ENCODE measurements around the gene IFIT1B. TPM values are rescaled to one million over a fixed set of nuclear protein-coding genes. Genes with fewer than 3 reads are reported as not detected.
"Not testable (repeated sequence)": the region's sequence is repeated elsewhere in the genome, so short reads cannot be mapped to it uniquely, and the experiment has no call there.

IFIT1B gene
- polyA plus RNA-seq, 3 donors, result not detected

GRCh38 chr10:89407792-89408191, 29.9 kb downstream of the IFIT1B start:
- H3K27ac ChIP-seq (ENCODE audit: low read depth in 1 of 2, low read length in 2 of 2); H3K79me2 ChIP-seq (ENCODE audit: insufficient read depth, low read length); H3K4me3 Mint-ChIP-seq; intact Hi-C loops (cut with micrococcal nuclease); H3K27me3 ChIP-seq (ENCODE audit: control insufficient read depth in 2 of 2, insufficient read depth in 2 of 2, low read length in 2 of 2); H2AFZ ChIP-seq (ENCODE audit: insufficient read depth, low read depth, low read length, poor library complexity, severe bottlenecking); DNase-seq; H3K4me2 ChIP-seq (replicated peaks; ENCODE audit: extremely low read depth, low read length, poor library complexity, severe bottlenecking); H4K20me1 ChIP-seq (ENCODE audit: insufficient read depth, low read length); H3K27ac Mint-ChIP-seq; H3K9ac ChIP-seq (ENCODE audit: insufficient read depth, low read length, poor library complexity, severe bottlenecking); H3K27me3 Mint-ChIP-seq (ENCODE audit: low read depth in 3 of 3); H3K4me3 ChIP-seq (replicated peaks in 1 of 3; ENCODE audit: low read depth in 2 of 3, low read length in 3 of 3): not testable (repeated sequence)
- Histone ChIP-seq H3K9me3 (replicated peaks in 1 of 2; ENCODE audit: control insufficient read depth in 1 of 2, insufficient read depth in 1 of 2, low read length in 2 of 2) (peaks cover 6 to 12% of the 10 kb centered on the region in 2 donors), H3K4me1 (ENCODE audit: control insufficient read depth in 1 of 2, insufficient read depth in 2 of 2, low read length in 2 of 2) (peaks cover 11 to 17% of the 10 kb centered on the region in 2 donors), H3K36me3 (replicated peaks in 1 of 2; ENCODE audit: control insufficient read depth in 1 of 2, insufficient read depth in 2 of 2, low read length in 2 of 2) (peaks cover 4 to 14% of the 10 kb centered on the region in 2 donors)
- 100% methylated on average over 2 of the region's 3 CpGs for WGBS (ENCODE audit: insufficient coverage)
- Mint-ChIP-seq H3K4me1 (peaks cover 21% of the 10 kb centered on the region), H3K36me3 (peaks cover 12 to 15% of the 10 kb centered on the region in 2 donors), H3K9me3 (peaks cover 5 to 16% (median 9%) of the 10 kb centered on the region in 7 donors)

- H3K27ac ChIP-seq (ENCODE audit: low read depth in 1 of 2, low read length in 2 of 2); H3K4me3 Mint-ChIP-seq; intact Hi-C loops (cut with micrococcal nuclease); H3K9ac ChIP-seq (ENCODE audit: insufficient read depth, low read length, poor library complexity, severe bottlenecking); H3K36me3 ChIP-seq (replicated peaks in 1 of 2; ENCODE audit: control insufficient read depth in 1 of 2, insufficient read depth in 2 of 2, low read length in 2 of 2); H3K27ac Mint-ChIP-seq; H2AFZ ChIP-seq (ENCODE audit: insufficient read depth, low read depth, low read length, poor library complexity, severe bottlenecking); H3K4me2 ChIP-seq (replicated peaks; ENCODE audit: extremely low read depth, low read length, poor library complexity, severe bottlenecking); H3K27me3 Mint-ChIP-seq (ENCODE audit: low read depth in 3 of 3); H3K79me2 ChIP-seq (ENCODE audit: insufficient read depth, low read length); H3K4me3 ChIP-seq (replicated peaks in 1 of 3; ENCODE audit: low read depth in 2 of 3, low read length in 3 of 3); DNase-seq; H3K27me3 ChIP-seq (ENCODE audit: control insufficient read depth in 2 of 2, insufficient read depth in 2 of 2, low read length in 2 of 2); H3K36me3 Mint-ChIP-seq; H4K20me1 ChIP-seq (ENCODE audit: insufficient read depth, low read length): not testable (repeated sequence)
- Histone ChIP-seq H3K4me1 (ENCODE audit: control insufficient read depth in 1 of 2, insufficient read depth in 2 of 2, low read length in 2 of 2) (peaks cover 17 to 23% of the 10 kb centered on the region in 2 donors), H3K9me3 (replicated peaks in 1 of 2; ENCODE audit: control insufficient read depth in 1 of 2, insufficient read depth in 1 of 2, low read length in 2 of 2) (peaks cover 6 to 12% of the 10 kb centered on the region in 2 donors)
- peaks cover 5 to 16% (median 9%) of the 10 kb centered on the region in 7 donors for H3K9me3 Mint-ChIP-seq
- 97% methylated on average over 4 of the region's 5 CpGs for WGBS (ENCODE audit: insufficient coverage)
- H3K4me1 Mint-ChIP-seq, result peaks cover 26% of the 10 kb centered on the region
Measured at GRCh38 chr10:89409282-89409681, 31.4 kb downstream of the IFIT1B start.

GRCh38 chr10:89410551-89410950, 32.7 kb downstream of the IFIT1B start:
- H3K9me3 Mint-ChIP-seq, result peaks cover 5 to 16% (median 9%) of the 10 kb centered on the region in 7 donors
- intact Hi-C loops (cut with micrococcal nuclease), result loop anchor here in 1 of 2 donors (10.0 kb wide), 1 partner anchor 106 kb away; the partner anchor contains the start of gene IFIT2
- H3K27me3 Mint-ChIP-seq (ENCODE audit: low read depth in 3 of 3); H3K36me3 ChIP-seq (replicated peaks in 1 of 2; ENCODE audit: control insufficient read depth in 1 of 2, insufficient read depth in 2 of 2, low read length in 2 of 2); H2AFZ ChIP-seq (ENCODE audit: insufficient read depth, low read depth, low read length, poor library complexity, severe bottlenecking); H3K9ac ChIP-seq (ENCODE audit: insufficient read depth, low read length, poor library complexity, severe bottlenecking); H3K4me3 Mint-ChIP-seq; H3K4me2 ChIP-seq (replicated peaks; ENCODE audit: extremely low read depth, low read length, poor library complexity, severe bottlenecking); H3K4me3 ChIP-seq (replicated peaks in 1 of 3; ENCODE audit: low read depth in 2 of 3, low read length in 3 of 3); H4K20me1 ChIP-seq (ENCODE audit: insufficient read depth, low read length); H3K36me3 Mint-ChIP-seq; H3K27me3 ChIP-seq (ENCODE audit: control insufficient read depth in 2 of 2, insufficient read depth in 2 of 2, low read length in 2 of 2): not testable (repeated sequence)
- no CpG with 5 or more reads among the region's 5 CpGs for WGBS (ENCODE audit: insufficient coverage)
- H3K27ac ChIP-seq (ENCODE audit: low read depth in 1 of 2, low read length in 2 of 2), result peak overlapping the region in 1 of 2 donors; percentile 26
- H3K79me2 ChIP-seq (ENCODE audit: insufficient read depth, low read length), result peaks cover 15% of the 10 kb centered on the region
- peaks cover 30% of the 10 kb centered on the region for H3K4me1 Mint-ChIP-seq
- DNase-seq, result peak in 1 of 3 donors; percentile 22
- H3K27ac Mint-ChIP-seq, result peak overlapping the region in 1 of 7 donors; percentile 6
- peaks cover 6 to 12% of the 10 kb centered on the region in 2 donors for H3K9me3 ChIP-seq (replicated peaks in 1 of 2; ENCODE audit: control insufficient read depth in 1 of 2, insufficient read depth in 1 of 2, low read length in 2 of 2)
- peaks cover 18 to 26% of the 10 kb centered on the region in 2 donors for H3K4me1 ChIP-seq (ENCODE audit: control insufficient read depth in 1 of 2, insufficient read depth in 2 of 2, low read length in 2 of 2)

- Histone ChIP-seq H3K27ac (ENCODE audit: low read depth in 1 of 2, low read length in 2 of 2) (peak overlapping the region in 1 of 2 donors; percentile 26), H3K4me1 (ENCODE audit: control insufficient read depth in 1 of 2, insufficient read depth in 2 of 2, low read length in 2 of 2) (peaks cover 24 to 31% of the 10 kb centered on the region in 2 donors), H3K79me2 (ENCODE audit: insufficient read depth, low read length) (peaks cover 21% of the 10 kb centered on the region)
- H3K9me3 ChIP-seq (replicated peaks in 1 of 2; ENCODE audit: control insufficient read depth in 1 of 2, insufficient read depth in 1 of 2, low read length in 2 of 2); H3K27me3 Mint-ChIP-seq (ENCODE audit: low read depth in 3 of 3); H3K9ac ChIP-seq (ENCODE audit: insufficient read depth, low read length, poor library complexity, severe bottlenecking); H3K27me3 ChIP-seq (ENCODE audit: control insufficient read depth in 2 of 2, insufficient read depth in 2 of 2, low read length in 2 of 2); H2AFZ ChIP-seq (ENCODE audit: insufficient read depth, low read depth, low read length, poor library complexity, severe bottlenecking); H3K4me3 Mint-ChIP-seq; H3K4me3 ChIP-seq (replicated peaks in 1 of 3; ENCODE audit: low read depth in 2 of 3, low read length in 3 of 3); H4K20me1 ChIP-seq (ENCODE audit: insufficient read depth, low read length); H3K36me3 Mint-ChIP-seq; H3K36me3 ChIP-seq (replicated peaks in 1 of 2; ENCODE audit: control insufficient read depth in 1 of 2, insufficient read depth in 2 of 2, low read length in 2 of 2); H3K4me2 ChIP-seq (replicated peaks; ENCODE audit: extremely low read depth, low read length, poor library complexity, severe bottlenecking): not testable (repeated sequence)
- Mint-ChIP-seq H3K9me3 (peaks cover 5 to 13% (median 9%) of the 10 kb centered on the region in 7 donors), H3K4me1 (peaks cover 36% of the 10 kb centered on the region), H3K27ac (peak overlapping the region in 1 of 7 donors; percentile 76)
- intact Hi-C loops (cut with micrococcal nuclease), result loop anchor here in 1 of 2 donors (10.0 kb wide), 1 partner anchor 106 kb away; the partner anchor contains the start of gene IFIT2
- DNase-seq, result peak in 2 of 3 donors; percentile 7 to 11
- no CpG with 5 or more reads among the region's 2 CpGs for WGBS (ENCODE audit: insufficient coverage)
Measured at GRCh38 chr10:89411135-89411534, 33.3 kb downstream of the IFIT1B start.
